HepG2 (cell line): Measurements from ENCODE around the gene GTF2H1. TPM values are rescaled to one million over a fixed set of nuclear protein-coding genes. Genes with fewer than 3 reads are reported as not detected.
A peak's percentile ranks its signal among the peaks of the same experiment; 100 is the strongest.

Experiments
- CBFB ChIP-seq: sonication (generic); formaldehyde crosslinking; IDR thresholded peaks from 2 replicates; pipeline ENCODE4 v1.4.0; 2020; ENCODE audit warnings: missing genetic modification reagents
- HNF1A ChIP-seq, 2 experiments: sonication (generic) in 1 of 2; formaldehyde crosslinking in 1 of 2; IDR thresholded peaks; 2 replicates each; pipeline versions ENCODE4 v1.4.0 to v1.6.1; 2016 to 2020; ENCODE audit warnings: borderline replicate concordance in 1 of 2, low read depth in 1 of 2, mild to moderate bottlenecking in 1 of 2, missing genetic modification reagents in 1 of 2
- KLF12 ChIP-seq: sonication (generic); formaldehyde crosslinking; IDR thresholded peaks from 2 replicates; pipeline ENCODE4 v1.4.0; 2020; ENCODE audit warnings: missing genetic modification reagents, borderline replicate concordance
- POGZ ChIP-seq: sonication (generic); formaldehyde crosslinking; IDR thresholded peaks from 2 replicates; pipeline ENCODE4 v1.4.0; 2020; ENCODE audit warnings: mild to moderate bottlenecking, missing genetic modification reagents
- RAD51 ChIP-seq: fragments of 450-650 bp; IDR thresholded peaks from 2 replicates; pipeline ENCODE4 v1.6.1; 2016; ENCODE audit warnings: borderline replicate concordance
- REL ChIP-seq: sonication (generic); formaldehyde crosslinking; conservative IDR thresholded peaks from 2 replicates; pipeline ENCODE4 v1.8.0; 2022; ENCODE audit warnings: mild to moderate bottlenecking, missing genetic modification reagents, moderate library complexity
- RORA ChIP-seq: sonication (generic); formaldehyde crosslinking; IDR thresholded peaks from 2 replicates; pipeline ENCODE4 v1.5.0; 2020; ENCODE audit warnings: mild to moderate bottlenecking, missing genetic modification reagents, moderate library complexity
- THYN1 ChIP-seq: sonication (generic); formaldehyde crosslinking; IDR thresholded peaks from 2 replicates; pipeline ENCODE4 v1.8.1; 2023; ENCODE audit warnings: low read depth, mild to moderate bottlenecking, moderate library complexity, missing genetic modification reagents, borderline replicate concordance
- ZFX ChIP-seq: sonication (generic); formaldehyde crosslinking; IDR thresholded peaks from 2 replicates; pipeline ENCODE4 v1.4.0; 2020; ENCODE audit warnings: mild to moderate bottlenecking, low read depth, missing genetic modification reagents, moderate library complexity
- ZMYM2 ChIP-seq: sonication (generic); formaldehyde crosslinking; IDR thresholded peaks from 2 replicates; pipeline ENCODE4 v1.8.0; 2022; ENCODE audit warnings: mild to moderate bottlenecking, missing genetic modification reagents
- ZNF407 ChIP-seq: sonication (generic); formaldehyde crosslinking; IDR thresholded peaks from one replicate; pipeline ENCODE4 v1.5.1; 2020; ENCODE audit warnings: mild to moderate bottlenecking, missing genetic modification reagents; ENCODE audit errors: not compliant biosample characterization
- ZNF557 ChIP-seq: sonication (generic); formaldehyde crosslinking; IDR thresholded peaks from 2 replicates; pipeline ENCODE4 v1.4.0; 2020; ENCODE audit warnings: missing genetic modification reagents
- ZNF816 ChIP-seq: sonication (generic); formaldehyde crosslinking; IDR thresholded peaks from 2 replicates; pipeline ENCODE4 v1.8.0; 2022; ENCODE audit warnings: missing genetic modification reagents, mild to moderate bottlenecking, borderline replicate concordance
- polyA plus RNA-seq, 8 experiments: library from polyadenylated mRNA; depleted of rRNA in 3 of 8; stranded (reverse) in 7 of 8; unstranded in 1 of 8; fragments of >200 nt; fragmentation: Illumina TruSeq in 4 of 8; extraction: Trizol in 4 of 8; gene quantifications; 2 replicates each; pipeline versions ENCODE4 v1.2.1 to v1.2.3, GENCODE V29; 2011 to 2016; ENCODE audit warnings: low read depth in 4 of 8, missing spikeins in 1 of 8, mixed read lengths in 1 of 8; ENCODE audit not compliant: insufficient read depth in 1 of 8
- total RNA-seq, 5 experiments: library from RNA; depleted of rRNA; stranded (reverse); fragments of >200 nt; fragmentation: Illumina TruSeq; extraction: Trizol; gene quantifications; 2 replicates each; pipeline ENCODE4 v1.2.3, GENCODE V29; 2016; ENCODE audit warnings: low read depth in 1 of 5
- TF ChIP-seq, protein P1 (sequence below): sonication (generic); formaldehyde crosslinking; IDR thresholded peaks from 2 replicates; pipeline ENCODE4 v1.8.0; 2022; ENCODE audit warnings: mild to moderate bottlenecking, missing genetic modification reagents

GTF2H1 gene
- total and polyA plus RNA-seq, 2 of the 13 experiments (the other 11 are each of a cell fraction or from before 2014, with no cell fraction given) = 15.7 to 51.4 TPM

- TF ChIP-seq ZNF407 (CRISPR knock-in tag) (no peak), RORA (CRISPR knock-in tag) (no peak), ZMYM2 (no peak), POGZ (no peak; the same call in 1 of the 2 replicates), KLF12 (CRISPR knock-in tag) (peak; percentile 28; the same call in 1 of the 2 replicates), CBFB (CRISPR knock-in tag) (no peak), ZFX (CRISPR knock-in tag) (peak; percentile 22), RAD51 (no peak), THYN1 (CRISPR knock-in tag) (no peak), ZNF557 (CRISPR knock-in tag) (no peak), HNF1A (IDR thresholded peaks at IDR 0.05; ENCODE audit: low read depth) (no peak), HNF1A (CRISPR knock-in tag; IDR thresholded peaks at IDR 0.05; ENCODE audit: borderline replicate concordance) (no peak), REL (CRISPR knock-in tag) (no peak), ZNF816 (no peak)
- TF ChIP-seq, protein P1, sequence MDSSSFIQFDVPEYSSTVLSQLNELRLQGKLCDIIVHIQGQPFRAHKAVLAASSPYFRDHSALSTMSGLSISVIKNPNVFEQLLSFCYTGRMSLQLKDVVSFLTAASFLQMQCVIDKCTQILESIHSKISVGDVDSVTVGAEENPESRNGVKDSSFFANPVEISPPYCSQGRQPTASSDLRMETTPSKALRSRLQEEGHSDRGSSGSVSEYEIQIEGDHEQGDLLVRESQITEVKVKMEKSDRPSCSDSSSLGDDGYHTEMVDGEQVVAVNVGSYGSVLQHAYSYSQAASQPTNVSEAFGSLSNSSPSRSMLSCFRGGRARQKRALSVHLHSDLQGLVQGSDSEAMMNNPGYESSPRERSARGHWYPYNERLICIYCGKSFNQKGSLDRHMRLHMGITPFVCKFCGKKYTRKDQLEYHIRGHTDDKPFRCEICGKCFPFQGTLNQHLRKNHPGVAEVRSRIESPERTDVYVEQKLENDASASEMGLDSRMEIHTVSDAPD (CRISPR knock-in tag) = peak; percentile 69
These were observed 61.2 kb downstream of the GTF2H1 start (continued) for GRCh38 chr11:18383388-18384156.
